Transverse colon (tissue), 4 donors: ENCODE data around the gene GLDC.

Source experiments
- CTCF ChIP-seq, 5 experiments: fragments of 200-600 bp in 3 of 5; fragments of 450-650 bp in 2 of 5; sonication (generic) in 3 of 5; IDR thresholded peaks; 1 replicate in 2 of 5; 2 replicates in 3 of 5; pipeline ENCODE4 v1.5.1; 2016 to 2017; ENCODE audit warnings: antibody characterized with exemption in 5 of 5, inconsistent platforms in 3 of 5, mild to moderate bottlenecking in 2 of 5, moderate library complexity in 1 of 5
- EP300 ChIP-seq: sonication (generic); formaldehyde crosslinking; IDR thresholded peaks from one replicate; pipeline ENCODE4 v1.6.1; 2017; ENCODE audit warnings: antibody characterized with exemption, low read depth
- POLR2AphosphoS5 ChIP-seq, 3 donors: sonication (generic); formaldehyde crosslinking; IDR thresholded peaks; one replicate each; pipeline ENCODE4 v1.6.1; 2016; ENCODE audit warnings: antibody characterized with exemption in 3 of 3

GRCh38 chr9:6644346-6645104, 1.0 kb downstream of the GLDC start:
- TF ChIP-seq EP300 (no peak), CTCF (IDR thresholded peaks at IDR 0.05) (no peak), POLR2AphosphoS5 (IDR thresholded peaks at IDR 0.05) (no peak)
